T-helper 22 cell (primary cell): ENCODE results near the gene MTUS2.

Experiments
- DNase-seq: peaks from one replicate; pipeline ENCODE4 v3.0.0-alpha.2; 2020; ENCODE audit warnings: low read depth

MTUS2 gene

DNA sequence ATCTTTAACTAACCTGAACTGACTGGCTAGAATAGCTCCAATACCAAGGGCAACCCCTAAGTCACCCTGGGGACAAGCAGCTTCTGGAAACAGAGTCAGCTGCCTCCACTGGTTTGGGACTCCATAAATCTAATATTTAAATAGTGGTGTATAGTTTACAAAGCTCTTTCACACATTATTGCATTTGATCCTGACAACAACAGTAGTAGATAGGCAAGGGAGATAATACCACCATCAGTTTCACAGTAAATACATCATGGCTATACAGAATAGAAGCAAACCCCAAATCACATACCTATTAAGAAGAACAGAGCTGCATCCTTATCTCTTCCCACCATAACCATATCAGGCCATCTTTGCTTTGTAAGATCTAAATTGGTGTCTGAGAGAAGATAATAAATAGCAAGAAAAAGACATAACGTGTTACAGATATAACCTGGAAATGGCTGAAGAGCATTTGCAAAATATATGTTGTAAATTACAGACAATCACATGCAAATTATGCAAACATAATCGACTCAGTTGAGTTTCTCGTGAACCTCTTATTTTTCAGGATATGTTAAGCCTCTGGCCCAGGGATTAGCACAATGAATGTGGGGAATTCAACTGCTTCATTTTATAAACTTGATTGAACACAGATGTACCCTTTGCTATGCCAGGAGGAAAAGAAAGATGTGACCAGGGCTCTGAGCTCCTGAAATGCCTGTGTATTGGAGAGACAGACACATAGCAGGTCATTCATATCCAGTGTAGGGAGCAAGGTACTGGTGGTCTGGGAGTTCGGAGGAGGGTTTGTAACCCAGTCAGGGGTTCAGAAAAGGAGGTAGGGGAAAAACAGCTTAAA is 632.9 kb downstream of the MTUS2 start:
- DNase-seq: no peak

DNA sequence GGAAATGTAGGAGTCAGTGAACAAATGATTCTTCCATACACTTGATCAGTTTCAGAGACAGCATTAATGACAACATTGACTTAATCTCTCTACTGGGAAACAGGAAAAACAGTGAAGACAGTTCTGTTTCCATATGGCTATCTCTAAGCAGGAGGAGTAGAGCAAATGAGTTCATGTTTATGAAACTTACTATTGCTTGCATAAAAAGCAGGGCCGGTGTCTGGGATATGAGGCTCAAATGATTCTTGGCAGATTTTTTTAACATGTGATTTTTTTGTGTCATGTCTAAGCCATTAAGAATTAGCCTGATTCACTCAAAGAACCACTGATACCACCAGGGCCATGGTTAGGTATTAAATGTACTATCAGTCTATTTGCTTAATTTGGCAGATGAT is 633.5 kb downstream of the MTUS2 start:
- DNase-seq: no peak

DNA sequence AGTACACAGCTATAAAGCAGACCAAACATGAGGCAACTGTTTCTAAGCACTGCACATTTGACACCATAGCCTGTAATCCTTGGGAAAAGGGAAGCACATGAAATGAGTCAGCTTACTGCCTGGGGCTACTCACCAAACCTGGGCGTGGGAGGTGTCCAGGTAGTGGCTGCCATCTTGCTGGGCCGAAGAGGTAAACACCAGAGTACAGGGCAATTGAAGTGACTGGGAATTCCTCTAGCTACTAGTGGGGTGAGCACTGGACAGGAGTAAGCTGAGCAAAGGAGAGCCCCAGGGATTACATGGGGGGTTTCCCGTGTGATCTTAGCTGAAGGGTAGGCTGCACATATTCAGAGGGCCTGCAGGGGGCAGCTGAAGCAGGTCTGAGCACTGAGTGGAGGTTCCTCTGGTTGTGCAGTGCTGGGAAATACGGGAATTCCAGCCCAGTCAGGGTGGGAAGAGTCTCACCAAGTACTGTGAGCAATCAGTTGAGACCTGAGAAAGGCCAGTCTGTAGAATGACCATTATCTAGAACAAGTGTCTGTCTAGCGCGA is 634.9 kb downstream of the MTUS2 start:
- no peak for DNase-seq

DNA sequence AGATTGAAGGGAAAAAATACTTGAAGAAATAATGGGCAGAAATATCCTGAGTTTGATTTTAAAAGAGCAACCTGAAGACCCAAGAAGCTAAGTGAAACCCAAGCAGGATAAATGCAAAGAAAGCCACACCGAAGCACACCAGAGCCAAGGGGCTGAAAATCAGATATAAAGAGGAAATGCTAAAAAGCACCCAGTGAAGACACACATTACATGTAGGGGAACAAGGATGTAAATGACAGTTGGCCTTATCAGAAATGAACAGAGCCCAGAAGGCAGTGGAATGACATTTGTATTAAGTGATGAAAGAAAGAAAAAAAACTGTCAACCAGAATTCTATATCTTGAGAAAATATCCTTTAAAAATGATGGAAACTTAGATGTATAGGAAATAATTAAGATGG is 636.3 kb downstream of the MTUS2 start:
- DNase-seq: no peak

DNA sequence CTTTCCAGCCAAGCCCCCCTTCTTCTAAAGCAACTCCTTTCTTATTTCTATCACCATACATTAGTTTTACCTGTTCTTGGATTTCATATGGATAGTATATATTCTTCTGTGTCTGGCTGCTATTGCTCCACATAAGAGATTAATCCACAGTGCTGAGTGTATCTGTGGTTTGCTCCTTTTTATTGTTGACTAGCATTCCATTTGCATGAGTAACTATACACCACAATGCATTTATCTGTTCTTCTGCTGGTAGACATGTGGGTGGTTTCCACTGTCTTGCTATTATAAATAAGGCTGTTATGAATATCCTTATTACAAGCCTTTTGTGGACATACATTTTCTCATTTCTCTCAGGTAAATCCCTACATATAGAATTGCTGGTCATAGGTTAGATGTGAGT is 637.2 kb downstream of the MTUS2 start:
- no peak for DNase-seq

DNA sequence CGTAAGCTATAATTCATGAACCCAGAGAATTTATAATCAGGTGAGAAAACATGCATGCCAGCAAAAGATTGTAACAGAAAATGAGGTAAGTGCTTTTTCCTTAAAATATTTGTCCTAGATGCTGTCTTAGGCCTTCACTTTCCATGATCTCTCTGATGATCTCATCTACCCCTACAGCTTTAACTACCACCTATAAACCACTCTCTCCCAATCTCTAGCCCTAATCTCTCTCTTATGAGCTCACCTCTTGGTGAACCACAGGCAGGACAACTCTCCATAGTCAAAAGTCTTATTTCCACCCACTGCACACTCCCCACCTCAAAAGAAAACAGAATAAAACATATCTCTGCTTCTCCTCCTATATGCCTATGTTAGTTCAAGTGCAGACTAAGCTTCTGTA is 638.3 kb downstream of the MTUS2 start:
- no peak for DNase-seq

DNA sequence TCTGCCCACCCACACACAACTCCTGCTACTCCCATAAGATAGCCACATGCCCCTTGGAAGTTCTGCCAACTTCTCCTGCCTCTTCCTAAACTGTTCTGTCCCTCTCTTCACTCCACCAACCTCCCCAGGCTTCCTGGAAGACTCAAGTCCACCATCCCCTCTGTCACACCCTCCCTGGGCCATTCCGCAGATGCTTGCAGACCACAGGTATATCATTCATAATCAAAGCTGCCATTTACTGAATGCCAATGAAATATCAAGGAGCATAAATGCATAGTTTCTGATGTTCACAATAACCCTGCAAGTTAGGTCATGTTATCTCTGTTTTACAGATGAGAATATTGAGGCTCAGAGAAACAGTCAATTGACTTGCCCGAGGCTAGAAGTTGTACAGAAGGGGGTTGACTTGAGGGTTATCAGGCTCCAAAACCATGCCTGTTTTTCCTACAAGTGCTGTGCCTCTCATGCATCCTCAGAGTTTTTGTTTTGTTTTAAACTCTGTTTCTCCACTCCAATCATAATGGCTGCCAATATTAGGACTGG is 639.7 kb downstream of the MTUS2 start:
- DNase-seq: no peak

DNA sequence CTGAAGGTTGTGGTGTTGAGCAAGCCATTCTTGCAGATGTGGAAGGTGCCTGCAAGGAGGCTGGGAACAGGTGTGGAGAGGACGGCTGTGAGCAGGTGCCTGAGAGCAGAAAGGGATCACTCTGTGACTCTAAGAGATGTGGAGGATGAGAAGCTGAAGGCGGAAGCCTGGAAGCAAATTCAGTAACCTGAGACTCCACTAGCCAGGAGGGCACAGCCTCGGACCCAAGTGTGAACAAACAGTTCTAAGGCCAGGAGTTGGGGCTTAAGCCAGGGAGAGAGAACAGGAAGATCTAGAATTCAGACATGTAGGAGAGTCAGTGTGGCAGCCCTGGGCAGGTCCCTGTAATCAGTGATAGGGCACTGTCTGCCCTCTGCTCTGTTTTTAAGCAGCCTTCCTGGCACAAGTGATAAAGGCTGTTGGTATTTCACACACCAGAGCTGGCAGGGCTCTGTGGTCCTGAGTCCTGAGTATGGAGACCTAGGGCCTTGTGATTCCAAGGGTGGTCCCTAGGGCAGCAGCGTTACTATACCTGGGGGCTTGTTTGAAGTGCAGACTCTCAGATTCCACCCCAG is 644.1 kb downstream of the MTUS2 start:
- DNase-seq: no peak

DNA sequence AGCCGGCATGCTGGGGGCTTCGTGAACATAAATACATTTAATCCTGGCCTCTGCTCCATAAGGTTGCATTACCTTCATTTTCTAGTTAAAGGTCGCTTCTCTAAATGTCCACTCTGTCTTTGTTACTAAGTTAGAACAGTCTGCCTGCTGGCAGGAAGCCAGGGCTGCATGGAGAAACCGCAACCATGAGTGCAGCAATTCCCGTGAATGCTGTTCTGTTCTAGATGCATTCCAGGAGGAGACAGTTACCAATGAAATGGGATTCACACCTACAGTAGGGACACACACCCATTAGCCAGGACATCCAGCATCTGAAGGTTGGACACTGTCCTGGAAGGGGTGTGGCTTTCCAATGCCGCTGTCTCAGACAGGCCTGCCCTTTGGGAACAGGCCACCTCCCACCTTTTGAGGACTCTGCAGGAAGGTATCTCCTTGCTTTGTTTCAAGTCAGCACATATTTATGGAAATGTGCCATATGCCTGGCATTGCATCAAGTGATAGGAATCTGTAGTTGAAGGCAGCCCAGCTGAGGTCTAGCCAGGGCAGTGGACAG is 645.7 kb downstream of the MTUS2 start:
- DNase-seq: no peak

DNA sequence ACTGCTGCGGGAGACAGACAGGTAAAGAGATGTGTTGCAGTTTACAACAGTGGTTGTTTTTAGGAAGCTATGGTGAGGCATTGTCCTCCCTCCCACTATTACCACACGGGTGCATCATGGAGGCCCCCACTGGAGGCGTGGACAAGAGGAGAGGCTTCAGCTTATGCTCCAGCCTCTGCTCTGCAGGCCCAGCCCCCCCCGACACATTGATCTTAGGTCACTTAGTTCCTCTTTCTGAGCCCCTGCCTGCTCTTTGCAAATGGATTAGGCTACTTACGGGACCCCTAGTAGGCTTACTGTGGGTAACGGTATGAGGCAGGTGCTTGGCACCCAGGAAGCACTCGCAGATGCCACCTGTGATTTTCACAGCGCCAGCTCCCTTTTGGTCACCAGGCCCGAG is 651.4 kb downstream of the MTUS2 start:
- no peak for DNase-seq

DNA sequence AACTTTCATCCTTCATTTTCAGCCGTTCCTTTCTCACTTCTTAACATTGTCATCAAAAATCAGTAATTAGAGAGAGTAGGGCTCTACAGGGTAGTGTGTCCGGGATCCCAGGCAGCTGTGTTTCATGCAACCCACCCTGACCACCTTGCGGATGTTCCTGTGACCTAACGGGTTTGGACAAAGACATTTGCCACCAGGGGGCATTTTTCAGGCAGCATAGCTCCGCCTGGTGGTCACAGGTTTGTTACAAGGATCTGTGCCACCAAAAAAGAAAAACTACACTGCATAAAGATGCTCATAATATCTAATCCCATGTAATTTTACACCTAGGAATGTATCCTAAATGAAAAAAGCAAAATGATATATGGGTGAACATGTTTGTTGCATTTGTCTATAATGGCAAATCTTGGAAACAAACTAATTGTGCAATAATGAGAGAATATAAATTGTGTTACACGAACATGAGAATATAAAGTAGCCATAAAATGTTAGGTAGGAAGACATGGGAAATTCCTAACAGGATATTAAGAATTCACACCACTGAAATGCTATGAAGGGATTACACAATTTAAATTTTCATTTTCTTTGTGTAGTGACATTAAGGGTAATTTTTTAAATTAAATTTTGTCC is 652.3 kb downstream of the MTUS2 start:
- peak; percentile 1 for DNase-seq

DNA sequence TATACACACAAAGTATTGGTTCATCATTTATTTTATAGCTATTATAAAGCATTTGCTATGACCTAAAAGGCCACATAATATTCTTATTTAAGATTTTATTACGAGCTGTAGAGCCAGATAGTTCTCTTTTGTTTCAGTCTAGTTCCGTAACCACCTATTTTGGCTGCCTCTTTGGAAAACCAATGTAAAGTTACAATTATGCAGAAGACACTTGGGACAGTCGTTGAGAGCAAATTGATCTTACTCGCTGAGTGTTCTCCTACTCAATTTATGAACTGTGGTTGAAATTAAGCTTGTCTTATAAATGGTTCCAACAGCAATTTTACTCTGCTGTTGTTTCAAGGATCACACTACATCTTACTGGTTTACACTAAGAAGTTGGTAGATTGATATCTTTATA is 653.0 kb downstream of the MTUS2 start:
- DNase-seq: no peak

DNA sequence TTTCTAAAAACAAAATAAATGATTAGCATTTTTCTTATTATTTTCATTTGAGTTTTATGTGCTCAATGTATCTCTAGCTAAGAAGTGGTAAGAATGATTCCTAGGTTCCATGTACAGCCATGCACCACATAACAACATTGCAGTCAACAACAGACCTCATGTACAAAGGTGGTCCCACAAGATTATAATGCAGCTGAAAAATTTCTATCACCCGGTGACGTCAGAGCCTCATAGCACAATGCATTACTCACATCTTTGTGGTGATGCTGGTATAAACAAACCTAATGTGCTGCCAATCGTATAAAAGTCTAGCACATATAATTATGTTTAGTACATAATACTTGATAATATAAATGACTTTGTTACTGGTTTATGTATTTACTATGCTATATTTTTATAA is 654.9 kb downstream of the MTUS2 start:
- DNase-seq: no peak

DNA sequence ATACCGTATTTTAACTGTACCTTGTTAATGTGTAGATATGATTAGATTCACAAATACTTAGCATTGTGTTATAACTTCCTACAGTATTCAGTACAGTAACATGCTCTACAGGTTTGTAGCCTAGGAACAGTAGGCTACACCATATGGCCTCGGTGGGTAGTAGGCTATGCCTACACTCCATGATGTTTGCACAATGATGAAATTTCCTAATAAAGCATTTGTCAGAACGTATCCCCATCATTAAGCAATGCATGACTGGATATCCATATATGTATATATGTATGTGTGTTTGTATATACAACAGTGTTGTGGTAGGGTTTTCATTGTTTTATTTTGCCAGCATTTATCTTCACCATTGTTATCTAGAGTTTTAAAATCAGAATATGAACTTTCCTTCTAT is 655.9 kb downstream of the MTUS2 start:
- no peak for DNase-seq

DNA sequence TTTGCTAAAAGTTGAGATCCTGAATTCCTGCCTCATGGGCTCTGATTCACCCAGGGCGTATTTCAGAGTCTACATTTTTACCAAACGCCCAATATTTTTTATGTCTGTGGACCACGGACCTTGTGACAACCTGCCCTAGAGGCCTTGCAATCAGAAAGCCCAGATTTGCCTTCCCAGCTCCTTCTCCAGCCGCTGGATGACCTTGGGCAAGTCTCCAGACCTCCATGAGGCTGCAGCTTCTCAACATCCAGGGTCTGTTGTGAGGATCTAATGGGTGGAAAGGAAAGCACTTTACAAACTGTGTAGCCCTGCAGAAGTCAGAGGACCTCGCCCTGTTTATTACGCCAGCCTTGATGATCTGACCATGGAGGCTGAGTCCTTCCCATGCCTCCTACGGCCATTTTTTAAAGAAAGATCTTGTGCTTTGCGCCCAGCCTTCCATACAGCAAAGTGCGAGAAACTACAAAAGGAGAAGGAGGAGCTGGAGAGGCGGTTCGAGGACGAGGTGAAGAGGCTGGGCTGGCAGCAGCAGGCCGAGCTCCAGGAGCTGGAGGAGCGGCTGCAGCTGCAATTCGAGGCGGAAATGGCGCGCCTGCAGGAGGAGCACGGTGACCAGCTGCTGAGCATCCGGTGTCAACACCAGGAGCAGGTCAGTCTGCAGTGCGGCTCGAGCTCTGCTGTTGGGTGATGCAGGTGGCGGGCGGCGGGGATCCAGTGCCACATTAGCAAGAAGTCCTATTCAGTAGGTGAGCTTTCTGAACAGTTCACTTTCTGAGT is 659.8 kb downstream of the MTUS2 start:
- no peak for DNase-seq

DNA sequence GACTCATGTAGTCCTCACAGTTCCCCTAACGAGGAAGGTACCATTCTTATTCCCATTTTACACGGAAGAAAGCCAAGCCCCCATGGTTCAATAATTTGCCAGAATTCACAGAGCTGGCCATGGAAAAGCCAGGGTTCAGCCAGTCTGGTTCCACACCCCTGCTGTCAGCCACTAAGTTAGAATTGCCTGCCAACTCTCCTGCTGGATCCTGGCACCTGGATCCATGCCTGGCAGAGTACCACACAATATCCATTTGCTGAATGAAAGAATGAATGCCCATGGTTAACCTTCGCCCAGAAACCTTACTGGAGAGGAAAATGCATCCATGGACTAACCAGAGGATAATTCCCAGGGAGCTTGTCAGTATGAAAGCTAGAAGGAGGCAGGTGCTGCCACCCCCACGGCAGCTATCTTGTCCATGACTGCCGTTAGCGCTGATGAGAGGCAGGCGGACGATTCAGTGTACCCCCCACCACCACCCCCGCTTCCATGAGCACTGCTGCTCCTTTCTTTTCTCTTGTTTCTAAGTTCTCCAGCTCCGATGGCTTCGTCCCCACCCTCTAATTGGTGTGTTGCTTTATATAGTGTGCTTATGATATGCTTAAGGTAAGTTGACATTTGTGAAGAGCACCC is 660.9 kb downstream of the MTUS2 start:
- no peak for DNase-seq

DNA sequence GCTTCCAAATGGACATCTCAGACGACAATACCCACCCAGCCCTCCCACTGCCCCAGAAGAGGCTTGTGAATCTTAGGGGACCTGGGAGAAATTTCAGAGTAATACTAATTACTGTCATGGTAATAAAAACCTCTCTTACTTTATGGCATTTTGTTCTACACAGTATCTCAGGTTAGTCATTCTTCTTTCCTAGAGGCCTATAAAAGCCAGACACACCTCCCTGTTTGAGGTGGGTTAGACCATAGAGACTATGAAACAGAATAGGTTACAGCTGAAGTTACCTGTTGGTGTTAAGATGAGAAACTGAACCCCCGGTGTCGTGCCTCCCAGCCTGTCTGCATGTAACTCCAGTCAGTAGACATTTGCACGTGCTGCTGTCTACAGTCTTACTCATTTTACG is 661.5 kb downstream of the MTUS2 start:
- no peak for DNase-seq

DNA sequence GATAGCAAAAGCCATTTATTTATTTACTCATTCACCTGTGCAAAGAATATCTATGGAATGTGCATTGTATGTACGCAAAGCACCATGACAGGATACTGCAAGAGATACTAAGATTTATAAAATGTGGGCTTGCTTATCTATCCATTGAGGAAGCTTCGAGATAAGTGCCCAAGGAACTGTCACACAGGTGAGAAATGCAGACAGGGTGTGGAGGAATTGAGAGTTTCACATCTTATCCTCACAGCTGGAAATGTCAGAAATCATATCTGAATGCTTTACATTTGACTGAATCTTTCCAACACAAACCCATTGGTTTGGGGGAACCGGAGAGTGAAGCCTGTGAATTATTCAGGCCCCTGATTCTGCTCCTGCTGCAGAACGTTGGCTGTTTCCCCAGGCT is 662.4 kb downstream of the MTUS2 start:
- DNase-seq: no peak

DNA sequence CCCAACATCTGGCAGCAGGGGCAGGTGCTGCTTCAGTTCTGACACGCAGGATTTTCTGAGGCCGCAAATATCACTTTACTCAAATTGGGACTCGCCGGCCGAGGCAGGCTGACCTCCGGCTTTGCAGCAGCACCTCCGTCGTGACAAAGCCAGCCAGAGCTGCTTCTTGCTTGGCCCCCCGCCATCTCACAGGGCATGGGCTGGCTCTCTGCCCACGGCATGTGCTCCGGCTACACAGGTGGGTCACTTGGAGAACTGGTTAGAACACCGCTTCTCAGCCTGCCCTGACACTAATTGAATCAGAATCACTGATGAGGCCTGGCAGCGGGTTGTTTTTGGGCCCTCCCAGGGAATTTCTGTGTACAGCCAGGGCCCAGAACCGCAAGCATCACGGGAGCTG is 663.1 kb downstream of the MTUS2 start:
- no peak for DNase-seq

DNA sequence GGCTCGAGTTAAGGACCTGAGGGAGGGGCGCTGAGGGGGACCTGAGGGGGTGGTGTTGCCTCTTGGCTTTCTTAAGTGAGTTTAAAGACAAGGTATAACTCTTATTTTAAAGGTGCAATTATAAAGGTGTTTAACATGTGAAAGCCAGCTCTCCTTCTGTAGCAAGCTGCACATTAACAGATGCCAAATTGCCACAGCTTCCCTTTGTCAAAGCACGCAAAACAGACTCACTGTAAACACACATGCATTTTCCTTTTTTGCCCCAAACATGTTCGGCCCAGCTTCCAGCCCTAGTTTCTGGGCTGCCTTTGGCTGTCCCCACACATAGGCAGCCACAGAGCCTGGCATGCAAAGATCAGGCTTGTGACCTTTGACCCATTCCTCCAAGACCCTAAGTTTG is 663.5 kb downstream of the MTUS2 start:
- DNase-seq: no peak

DNA sequence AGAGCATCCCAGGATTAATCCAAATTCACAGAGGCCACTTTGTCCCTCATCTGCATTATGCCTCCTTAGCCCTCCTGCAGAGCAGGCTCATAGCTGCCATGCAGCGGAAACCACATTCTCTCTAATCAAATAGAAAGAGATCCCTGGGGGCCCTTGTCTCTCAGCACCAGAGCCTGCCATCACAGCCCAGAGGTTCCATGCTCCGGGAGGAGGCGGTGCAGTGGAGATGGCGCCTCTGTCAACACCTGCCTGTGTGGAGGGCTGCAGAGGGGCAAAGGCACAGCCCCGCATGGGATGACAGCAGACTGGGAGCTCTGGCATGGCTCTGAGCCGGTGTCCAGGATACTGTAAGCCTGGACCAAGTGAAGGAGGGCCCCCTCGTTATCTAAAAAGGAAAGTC is 664.1 kb downstream of the MTUS2 start:
- DNase-seq: no peak
